IPS-NIHi7 (cell line): Measurements from ENCODE around the gene GRB14.

ENCODE experiments used
- DNase-seq: peaks from one replicate; pipeline ENCODE4 v3.0.0; 2012; ENCODE audit warnings: mixed read lengths; ENCODE audit errors: extremely low spot score

GRB14 gene

GRCh38 chr2:164613321-164613982, 7.8 kb downstream of the GRB14 start:
- no peak for DNase-seq

DNA sequence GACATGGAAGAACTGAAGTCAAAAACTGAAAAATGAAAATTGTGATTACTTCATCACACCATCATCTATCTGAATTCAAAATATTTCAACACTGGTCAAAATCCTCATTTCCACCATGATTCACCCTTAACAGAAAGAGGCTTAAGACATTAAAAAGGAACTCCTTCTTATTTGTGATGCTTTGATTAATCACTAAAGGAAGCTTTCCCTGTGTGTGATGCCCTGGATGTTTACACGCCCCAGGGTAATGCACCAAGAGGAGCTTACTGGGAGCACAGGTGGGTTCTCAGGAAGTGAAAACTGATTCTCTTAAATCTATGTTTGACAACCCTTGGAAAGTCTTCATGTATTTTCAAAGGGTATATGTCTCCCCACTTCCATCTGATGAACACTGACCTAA, 11.5 kb downstream of the GRB14 start:
- no peak for DNase-seq

- DNase-seq: no peak
These were observed 14.7 kb downstream of the GRB14 start for GRCh38 chr2:164606557-164606956.

GRCh38 chr2:164605295-164605694, 16.0 kb downstream of the GRB14 start:
- no peak for DNase-seq

DNA sequence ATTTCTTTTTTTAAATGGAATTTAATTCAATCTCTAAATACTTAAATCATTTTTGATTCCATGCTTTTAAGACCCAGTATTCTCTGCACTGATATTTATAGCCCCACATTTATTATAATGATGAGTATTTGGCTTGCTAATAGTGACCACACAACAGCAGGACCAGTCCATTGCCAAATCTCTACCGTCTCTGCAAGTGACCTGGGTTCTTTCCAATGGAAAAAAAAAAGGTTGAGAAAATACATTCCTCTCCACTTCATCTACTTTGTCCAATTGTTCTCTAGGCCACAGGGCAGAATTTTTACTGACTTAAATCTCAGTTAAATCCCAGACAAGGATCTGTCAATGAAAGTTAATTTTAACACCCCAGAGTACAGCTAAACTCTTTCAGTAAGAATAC, 20.5 kb downstream of the GRB14 start:
- DNase-seq: no peak

DNA sequence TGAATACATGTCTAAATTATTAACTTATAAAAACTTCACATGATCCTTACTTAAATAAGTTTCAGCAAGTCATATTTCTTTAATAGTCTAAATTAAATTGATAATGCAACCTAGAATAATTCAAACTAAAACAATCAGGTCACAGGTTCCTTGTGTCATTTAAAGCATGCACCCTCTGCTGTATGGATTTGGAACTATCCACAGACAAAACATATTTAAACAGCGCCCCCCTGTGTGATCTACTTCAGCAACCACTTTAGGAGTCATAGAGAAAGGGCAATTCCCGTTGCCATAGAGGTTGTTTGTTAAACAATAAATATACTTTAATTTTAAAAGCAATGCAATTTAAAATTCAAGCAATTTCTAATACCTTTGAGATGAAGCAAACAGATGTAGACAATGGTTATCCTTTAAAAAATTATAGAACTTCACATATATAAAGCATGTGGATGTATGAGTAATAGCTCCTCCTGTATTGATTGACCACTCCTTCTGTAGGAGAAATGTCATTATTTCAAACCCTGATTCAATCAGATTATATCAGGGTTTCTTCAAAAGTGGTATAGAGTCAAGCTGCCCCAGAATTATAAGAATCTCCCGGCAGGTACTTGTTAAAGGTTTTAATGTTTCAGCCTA, 21.2 kb downstream of the GRB14 start:
- DNase-seq: peak; percentile 55

DNA sequence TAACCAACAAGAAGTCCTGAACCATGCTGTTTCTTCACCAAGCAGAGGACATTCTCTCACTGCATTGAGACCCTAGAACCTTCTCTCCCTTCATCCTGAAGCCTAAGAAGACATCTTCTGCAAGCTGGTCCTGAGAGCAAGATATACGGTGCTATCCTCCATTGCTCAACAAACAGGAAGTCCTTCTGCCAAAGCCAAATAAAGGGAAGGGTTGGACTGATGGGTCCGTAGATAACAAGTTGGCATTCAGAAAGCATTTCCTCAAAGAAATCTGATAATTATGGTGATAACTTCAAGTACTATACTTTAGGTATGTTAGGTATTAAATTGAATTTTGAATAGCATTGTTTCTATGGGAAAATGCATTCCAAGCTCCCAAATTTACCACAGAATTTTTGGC, 23.3 kb downstream of the GRB14 start:
- no peak for DNase-seq

GRCh38 chr2:164595031-164595430, 26.3 kb downstream of the GRB14 start:
- DNase-seq: no peak

- no peak for DNase-seq
These were observed 27.3 kb downstream of the GRB14 start for GRCh38 chr2:164593959-164594358.

- DNase-seq: peak; percentile 39
These were observed 27.7 kb downstream of the GRB14 start for GRCh38 chr2:164593541-164593940.

DNA sequence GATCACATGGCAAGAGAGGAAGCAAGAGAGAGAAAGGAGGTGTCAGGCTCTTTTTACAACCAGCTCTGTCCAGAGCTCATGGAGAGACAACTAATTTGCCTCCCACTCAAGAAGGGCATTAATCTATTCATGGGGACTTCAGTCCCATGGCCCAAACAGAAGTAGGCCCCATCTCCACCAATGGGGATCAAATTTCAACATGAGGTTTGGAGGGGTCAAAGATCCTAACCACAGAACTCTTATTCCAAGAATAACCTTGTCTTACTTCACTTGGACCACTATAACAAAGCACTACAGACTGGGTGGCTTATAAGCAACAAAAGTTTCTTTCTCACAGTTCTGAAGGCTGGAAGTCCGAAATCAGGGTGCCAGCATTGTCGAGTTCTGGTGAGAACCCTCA, 31.8 kb downstream of the GRB14 start:
- no peak for DNase-seq

- DNase-seq: no peak
These were observed 40.2 kb downstream of the GRB14 start for GRCh38 chr2:164581050-164581449.

DNA sequence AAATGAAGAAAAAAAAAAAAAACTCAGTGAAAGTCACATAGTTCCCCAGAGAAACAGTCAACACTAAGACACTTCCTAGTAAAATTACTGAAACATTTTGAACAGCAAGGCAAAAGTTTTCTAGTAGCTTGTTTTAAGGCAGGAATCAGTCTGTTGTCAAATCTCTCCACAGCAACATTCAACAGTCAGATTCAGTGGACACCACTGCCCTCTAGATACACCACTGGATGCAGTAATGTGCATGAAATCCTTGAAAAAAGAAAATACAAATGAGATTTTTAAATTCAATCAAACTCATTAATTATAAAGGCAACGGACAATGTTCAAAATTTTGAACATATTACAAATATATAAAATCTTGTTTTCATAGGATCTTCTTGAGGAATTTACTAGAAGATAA, 46.4 kb downstream of the GRB14 start:
- no peak for DNase-seq

DNA sequence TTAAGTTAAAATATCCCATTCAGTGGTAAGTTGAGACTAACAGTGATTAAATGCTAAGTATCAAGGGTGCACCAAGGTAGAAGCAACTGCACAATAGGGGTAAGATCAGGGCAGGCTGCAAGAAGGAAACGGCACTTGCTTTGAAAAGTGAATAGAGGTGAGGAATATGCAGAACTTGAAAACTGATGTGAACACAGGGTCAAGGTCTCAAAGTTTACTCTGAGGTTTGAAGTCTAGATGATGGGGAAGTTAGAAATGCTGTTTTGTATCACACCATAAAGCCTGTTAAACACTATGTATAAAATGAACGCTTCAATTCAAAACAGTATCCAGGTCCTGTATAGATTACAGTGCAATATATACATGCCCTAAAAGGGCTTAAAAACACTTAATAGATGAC, 50.8 kb downstream of the GRB14 start:
- DNase-seq: no peak

DNA sequence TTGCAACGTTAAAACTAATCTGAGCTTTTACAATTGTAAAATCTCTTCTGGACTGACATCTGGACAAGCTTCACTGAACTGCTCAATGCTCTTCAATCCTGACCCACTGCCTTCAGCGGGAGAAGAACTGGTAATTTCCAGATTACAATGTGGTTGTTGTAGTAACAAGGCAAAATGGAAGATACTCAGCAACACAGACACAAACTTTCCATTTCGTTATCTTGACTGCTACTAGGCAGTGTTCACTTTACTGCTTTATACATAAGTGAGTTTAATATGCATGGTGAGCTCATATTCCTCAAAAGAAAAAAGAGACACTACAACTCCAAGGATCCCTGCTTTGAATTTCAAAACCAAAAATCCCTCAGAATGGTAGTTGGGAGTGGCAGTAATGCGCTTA, 51.9 kb downstream of the GRB14 start:
- no peak for DNase-seq

DNA sequence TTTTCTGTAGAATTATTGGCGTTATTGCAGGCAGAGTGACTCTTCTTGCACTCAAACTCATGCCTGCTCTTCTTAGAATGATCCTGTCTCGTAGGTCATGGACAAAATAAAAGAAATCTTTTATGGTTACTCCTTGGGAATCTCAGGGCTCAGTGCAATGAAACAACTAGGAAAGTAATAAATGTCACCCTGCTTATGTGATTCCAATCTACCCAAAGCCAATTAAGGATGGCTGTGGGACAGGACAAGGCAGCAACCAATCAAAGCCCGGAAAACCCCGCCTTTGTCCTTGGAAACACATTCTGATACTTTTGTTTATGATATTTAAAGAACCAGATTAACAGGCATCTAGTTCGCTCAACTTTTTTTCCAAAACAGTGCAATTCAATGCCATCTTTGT, 53.0 kb downstream of the GRB14 start:
- DNase-seq: no peak

GRCh38 chr2:164567335-164567989, 53.8 kb downstream of the GRB14 start:
- no peak for DNase-seq

DNA sequence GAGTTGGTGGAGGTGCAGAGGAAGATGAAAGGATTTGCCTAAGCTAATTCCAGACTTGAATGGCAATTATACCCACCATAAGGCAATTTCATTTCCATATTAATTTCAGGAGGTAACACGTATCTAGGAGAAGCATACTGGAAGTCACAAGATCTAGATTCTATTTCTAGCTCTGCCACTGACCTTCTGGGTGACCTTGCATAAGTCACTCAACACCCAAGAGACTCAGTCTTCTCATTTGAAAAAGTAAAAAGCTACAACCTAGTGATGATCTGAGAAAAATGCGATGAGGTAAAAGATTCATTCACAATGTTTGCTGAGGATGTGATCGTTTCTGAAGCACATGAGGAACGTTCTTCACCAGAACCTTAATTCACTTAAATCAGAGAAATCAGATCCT, 55.9 kb downstream of the GRB14 start:
- no peak for DNase-seq

DNA sequence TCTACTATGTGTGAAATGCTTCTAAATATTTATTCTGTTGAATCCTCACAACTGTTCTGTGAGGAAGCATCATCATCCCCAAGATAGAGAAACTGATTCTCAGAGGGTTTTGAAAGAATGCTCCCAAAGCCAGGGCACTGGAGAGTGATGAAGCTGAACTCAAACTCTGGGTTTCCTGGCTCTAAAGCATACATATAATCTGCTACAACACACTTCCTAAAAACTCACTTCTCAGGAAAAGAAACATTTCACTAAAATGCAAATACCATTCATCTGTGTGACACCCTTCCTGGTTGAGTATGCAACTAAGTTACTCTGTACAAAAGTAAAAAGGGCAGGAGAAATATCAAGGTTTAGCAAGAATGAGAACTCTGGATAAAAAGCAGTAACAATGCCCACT, 58.6 kb downstream of the GRB14 start:
- DNase-seq: no peak

DNA sequence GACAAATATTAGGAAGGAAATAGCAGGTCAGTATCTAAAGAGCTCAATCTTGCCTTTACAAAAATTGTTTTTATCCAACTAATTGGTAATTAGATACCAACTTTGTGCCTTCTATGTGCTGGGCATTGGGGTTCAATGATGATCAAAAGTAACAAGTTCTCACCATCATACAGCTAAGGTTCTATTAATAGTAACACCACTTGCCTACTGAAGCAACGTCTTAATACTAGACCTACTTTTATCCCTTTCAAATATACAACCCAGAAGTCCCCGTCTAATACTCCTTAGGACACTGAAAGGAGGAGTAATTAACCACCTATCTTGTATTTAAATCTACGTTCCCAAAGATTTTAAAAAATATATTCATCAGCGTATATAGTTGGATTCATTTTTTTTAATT, 59.3 kb downstream of the GRB14 start:
- DNase-seq: no peak

DNA sequence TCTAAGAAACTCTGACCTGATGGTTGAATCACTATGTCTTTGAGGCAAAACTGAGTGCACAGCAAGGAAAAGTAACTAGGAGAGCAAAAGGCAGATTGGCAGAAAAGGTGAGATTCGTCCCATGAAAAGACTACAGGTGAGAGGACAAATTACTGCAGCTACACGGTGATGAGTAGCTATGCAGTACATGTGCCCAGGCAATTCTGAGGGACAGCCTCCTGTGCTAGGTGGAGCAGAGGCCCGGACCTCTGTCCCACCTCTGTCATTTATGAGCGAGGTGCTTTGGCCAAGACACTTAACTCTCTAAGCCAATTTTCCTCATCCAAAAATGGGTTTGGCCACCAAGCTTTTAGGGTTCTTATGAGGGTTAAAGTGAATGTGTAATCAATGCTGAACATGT, 59.9 kb downstream of the GRB14 start:
- DNase-seq: no peak

GRCh38 chr2:164560902-164561301, 60.4 kb downstream of the GRB14 start:
- no peak for DNase-seq

DNA sequence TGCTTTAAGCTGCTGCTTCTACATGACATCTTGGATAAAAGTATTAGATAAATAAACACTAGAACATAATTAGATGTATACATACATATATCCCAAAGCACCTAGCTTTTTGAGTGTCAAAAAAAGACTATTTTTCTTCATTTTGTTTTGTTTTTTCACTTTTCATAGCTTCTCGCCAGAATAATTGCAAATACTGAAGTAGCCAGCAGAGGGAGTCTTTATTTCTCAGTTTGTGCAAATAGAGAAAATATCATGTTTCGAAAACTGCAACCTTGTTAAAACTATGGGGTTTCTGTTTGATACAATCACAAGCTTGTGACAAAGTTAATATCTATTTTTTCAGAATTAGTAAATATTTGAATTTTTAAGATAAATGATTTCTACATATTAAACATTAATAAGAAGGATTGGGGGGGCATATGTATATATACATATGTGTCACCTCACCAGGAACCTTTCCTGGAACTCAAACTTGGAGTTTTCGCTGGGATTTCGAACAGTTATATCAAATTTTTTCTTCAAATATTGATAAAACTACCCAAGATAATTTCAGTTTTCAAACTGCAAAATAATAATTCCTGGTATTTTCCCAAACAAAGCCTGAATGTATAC, 61.0 kb downstream of the GRB14 start:
- no peak for DNase-seq
